DND-41 (cell line): Measurements from ENCODE around the gene CAVIN3.

Experiments
- CTCF ChIP-seq: IDR thresholded peaks from 2 replicates; pipeline ENCODE4 v1.5.1; 2012; ENCODE audit warnings: borderline replicate concordance, low read length, moderate library complexity, mild to moderate bottlenecking; ENCODE audit not compliant: poor library complexity, severe bottlenecking; ENCODE audit errors: extremely low read depth
- EZH2 ChIP-seq: IDR thresholded peaks from 3 replicates; pipeline ENCODE4 v1.6.1; 2012; ENCODE audit warnings: borderline replicate concordance, low read depth, mild to moderate bottlenecking, moderate library complexity, low read length, inconsistent platforms; ENCODE audit not compliant: severe bottlenecking

- no peak for TF ChIP-seq CTCF
- no peak for TF ChIP-seq EZH2
These were observed 6.0 kb upstream of the CAVIN3 start for GRCh38 chr11:6326303-6326702.
